GM21529 (cell line): ENCODE data around the gene PGP.

ENCODE experiments used
- ATAC-seq: cut with Tn5 transposase; IDR thresholded peaks from one replicate; pipeline ENCODE4 v1.9.1; 2021; ENCODE audit not compliant: unreplicated experiment

The PGP gene

DNA sequence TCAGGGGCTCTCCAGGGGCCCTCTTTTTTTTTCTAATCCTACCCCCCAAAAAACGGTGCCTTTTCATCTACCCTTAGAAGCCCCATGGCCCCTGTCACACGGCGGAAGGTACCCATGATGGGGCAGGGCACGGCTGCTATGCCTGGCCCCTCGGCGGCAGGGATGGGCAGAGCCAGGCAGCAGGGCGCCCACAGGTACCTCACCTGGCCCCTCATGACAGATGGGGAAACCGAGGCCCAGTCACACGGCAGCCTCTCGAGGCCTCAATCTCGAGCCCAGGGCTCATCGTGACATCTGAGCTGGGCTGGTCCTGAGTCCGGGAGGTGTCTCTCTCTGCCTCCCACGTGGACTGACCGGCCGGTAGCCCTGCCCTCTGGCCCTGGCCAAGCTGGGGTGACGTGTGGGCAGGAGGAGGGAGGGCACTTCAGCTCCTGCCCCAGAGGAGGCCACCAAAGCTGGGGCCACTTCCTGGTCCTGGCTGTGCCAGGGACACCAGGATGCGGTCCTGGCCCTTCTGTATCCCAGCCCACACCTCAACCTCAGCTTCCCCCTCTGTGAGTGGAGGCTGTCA is 47.5 kb downstream of the PGP start:
- ATAC-seq: no peak

DNA sequence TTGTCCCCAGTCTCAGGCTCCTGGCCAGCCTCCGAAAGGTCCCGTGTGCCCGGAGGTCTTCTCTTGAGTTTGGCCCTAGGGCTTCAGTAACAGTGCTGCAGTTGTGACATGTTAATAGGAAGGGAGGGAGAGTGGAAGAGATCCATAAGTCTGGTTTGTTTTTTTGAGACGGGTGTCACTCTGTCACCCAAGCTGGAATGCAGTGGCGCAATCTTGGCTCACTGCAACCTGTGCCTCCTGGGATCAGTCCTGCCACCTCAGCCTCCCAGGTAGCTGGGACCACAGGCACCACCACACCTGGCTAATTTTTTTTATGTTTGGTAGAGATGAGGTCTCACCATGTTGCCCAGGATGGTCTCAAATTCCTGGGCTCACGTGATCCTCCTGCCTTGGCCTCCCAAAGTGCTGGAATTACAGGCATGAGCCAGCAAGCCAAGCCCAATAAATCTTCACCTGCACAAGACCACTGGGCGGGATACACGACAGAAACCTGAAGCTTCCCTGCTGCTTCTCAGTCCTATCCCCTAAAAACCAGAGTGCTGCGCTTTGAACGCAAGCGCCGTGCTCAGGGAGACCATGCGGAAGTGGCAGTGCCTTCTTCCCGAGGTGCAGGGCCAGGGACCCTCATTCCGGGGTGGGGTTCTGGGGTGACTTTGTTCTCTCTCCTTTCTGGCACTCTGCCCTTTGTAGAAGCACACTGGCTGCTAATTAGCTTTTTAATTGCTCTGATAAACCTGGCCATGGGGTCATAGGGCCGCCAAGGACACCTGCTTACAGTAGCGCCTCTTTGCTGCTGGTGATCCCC is 48.2 kb downstream of the PGP start:
- no peak for ATAC-seq

DNA sequence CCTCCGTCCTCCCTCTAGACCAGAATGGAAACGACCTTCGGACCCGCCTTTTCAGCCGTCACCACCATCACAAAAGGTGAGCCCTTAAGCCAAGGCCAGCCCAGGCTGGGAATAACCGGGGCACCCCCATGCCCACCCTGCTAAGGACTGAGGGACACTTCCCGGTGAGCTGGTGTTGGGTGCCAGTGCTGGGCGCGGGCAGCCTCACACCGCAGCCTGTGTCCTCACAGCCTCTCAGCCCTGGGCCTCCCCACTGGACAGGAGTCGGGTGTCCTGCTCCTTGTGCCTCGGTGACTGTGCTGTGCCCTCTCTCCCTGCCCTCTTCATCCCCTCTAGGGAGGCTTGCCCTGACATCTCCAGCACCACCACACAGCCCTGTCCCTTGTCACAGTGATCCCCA is 48.8 kb downstream of the PGP start:
- no peak for ATAC-seq

DNA sequence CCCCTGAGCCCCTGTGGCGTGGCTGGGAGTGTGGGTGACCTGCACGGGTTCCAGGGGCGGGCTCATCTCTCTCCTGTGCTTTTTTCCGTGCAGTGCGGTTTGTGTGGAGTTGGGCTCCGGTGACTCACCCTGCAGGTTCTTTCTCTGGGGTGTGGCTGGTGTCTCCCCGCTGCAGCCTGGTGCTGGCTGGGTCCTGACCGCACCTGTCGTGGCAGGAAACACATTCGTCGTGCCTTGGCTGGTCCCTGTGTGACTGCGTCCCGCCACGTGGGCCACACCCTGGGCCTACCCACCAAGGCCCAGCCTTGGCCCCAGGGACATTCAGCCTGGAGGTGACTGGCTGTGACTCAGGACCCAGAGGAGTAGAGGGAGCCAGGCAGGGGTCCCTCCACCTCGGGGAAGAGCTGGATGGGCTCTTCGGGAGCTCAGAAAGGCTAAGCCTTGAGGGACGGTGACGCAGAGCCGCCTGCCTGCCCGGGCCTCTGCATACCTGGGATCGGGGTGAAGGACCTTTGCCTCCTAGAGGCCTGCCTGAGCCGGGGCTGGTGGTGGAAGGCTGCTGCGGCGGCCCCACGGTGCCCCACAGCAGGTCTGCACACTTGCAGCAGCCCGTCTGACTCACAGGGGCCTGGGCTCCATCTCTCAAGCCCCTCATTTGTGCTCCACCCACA is 51.3 kb downstream of the PGP start:
- ATAC-seq: no peak

DNA sequence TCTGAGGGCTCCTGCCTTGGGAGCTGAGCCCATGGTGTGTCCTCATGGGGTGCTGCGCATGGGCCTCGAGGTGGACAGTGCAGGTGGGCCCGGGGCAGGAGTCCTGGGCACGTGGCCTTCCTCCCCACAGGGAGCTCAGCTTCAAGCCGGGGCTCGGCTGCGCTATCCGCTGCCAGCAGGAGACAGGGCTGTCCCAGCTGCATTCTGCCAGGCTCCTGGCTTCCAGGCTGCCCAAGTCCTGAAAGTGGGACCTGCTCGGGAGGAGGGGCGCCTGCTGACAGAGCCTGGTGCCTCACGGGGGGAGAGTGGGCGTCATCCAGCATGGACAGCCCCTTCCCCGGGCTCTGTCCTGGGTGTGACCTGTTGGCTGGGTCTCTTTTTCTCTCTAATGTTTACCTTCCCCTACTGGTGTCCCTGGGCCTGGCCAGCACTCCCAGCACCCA is 51.9 kb downstream of the PGP start:
- no peak for ATAC-seq

DNA sequence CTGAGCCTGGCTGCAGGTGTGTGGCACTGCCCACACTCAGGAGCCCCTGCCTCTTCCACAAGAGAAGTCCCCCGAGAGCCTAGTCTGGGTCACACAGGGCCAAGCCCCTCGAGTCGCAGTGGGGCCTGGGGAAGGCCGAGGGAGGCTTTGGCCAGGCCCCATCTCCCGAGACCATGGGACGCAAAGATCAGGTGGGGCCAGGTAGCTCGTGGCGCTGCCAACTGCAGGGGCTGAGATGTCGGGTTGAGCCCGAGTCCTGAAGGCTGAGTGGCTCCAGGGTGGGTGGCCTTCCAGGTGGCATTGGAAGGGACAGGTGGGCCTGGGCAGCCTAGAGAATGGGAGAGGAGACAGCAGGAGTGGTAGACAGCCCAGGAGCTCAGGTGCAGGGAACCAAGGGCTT is 52.7 kb downstream of the PGP start:
- no peak for ATAC-seq
